NCI-H82 treated with DMSO at 0.1 percent for 48 hours (cell line): ENCODE results near the gene SDC4.

Experiments
- DNase-seq: peaks from one replicate; lab custom pipeline; 2025; ENCODE audit not compliant: unreplicated experiment; lab: John Stamatoyannopoulos, UW

The SDC4 gene

GRCh38 chr20:45301824-45302271 lies 46.4 kb downstream of the SDC4 start:
- DNase-seq, result no peak

GRCh38 chr20:45300961-45301360 lies 47.3 kb downstream of the SDC4 start:
- no peak for DNase-seq

GRCh38 chr20:45299786-45300185 lies 48.4 kb downstream of the SDC4 start:
- no peak for DNase-seq

- no peak for DNase-seq
Measured at GRCh38 chr20:45297786-45298497, 50.3 kb downstream of the SDC4 start.

- DNase-seq, result no peak
Measured at GRCh38 chr20:45294659-45295058, 53.6 kb downstream of the SDC4 start.

- no peak for DNase-seq
Measured at GRCh38 chr20:45294003-45294368, 54.2 kb downstream of the SDC4 start.

- peak; percentile 88 for DNase-seq
Measured at GRCh38 chr20:45293041-45294002, 54.9 kb downstream of the SDC4 start.

- DNase-seq, result no peak
Measured at GRCh38 chr20:45292343-45292742, 55.9 kb downstream of the SDC4 start.

GRCh38 chr20:45291526-45291925 lies 56.7 kb downstream of the SDC4 start:
- no peak for DNase-seq

- DNase-seq, result peak; percentile 80
Measured at GRCh38 chr20:45290677-45291355, 57.4 kb downstream of the SDC4 start.

- DNase-seq, result no peak
Measured at GRCh38 chr20:45289942-45290676, 58.1 kb downstream of the SDC4 start.

GRCh38 chr20:45288860-45289259 lies 59.4 kb downstream of the SDC4 start:
- DNase-seq, result no peak

GRCh38 chr20:45288376-45288775 lies 59.8 kb downstream of the SDC4 start:
- no peak for DNase-seq

- DNase-seq, result no peak
Measured at GRCh38 chr20:45283551-45284057, 64.6 kb downstream of the SDC4 start.

- DNase-seq, result no peak
Measured at GRCh38 chr20:45282700-45283550, 65.3 kb downstream of the SDC4 start.

GRCh38 chr20:45279992-45280391 lies 68.2 kb downstream of the SDC4 start:
- no peak for DNase-seq

GRCh38 chr20:45275338-45275737 lies 72.9 kb downstream of the SDC4 start:
- DNase-seq, result no peak
